Coronary artery (tissue), 2 donors: Measurements from ENCODE around the gene ZNHIT3.

ENCODE experiments used
- DNase-seq: peaks from one replicate; pipeline ENCODE4 v3.0.0-alpha.2; 2017; ENCODE audit warnings: low spot score
- H3K27ac ChIP-seq, 2 donors: fragments of 200-600 bp; sonication (generic); one replicate each; pipeline ENCODE4 v1.5.1; 2016 to 2019
- H3K4me3 ChIP-seq: fragments of 200-600 bp; sonication (generic); 2 replicates; pipeline ENCODE4 v1.5.1; 2016; ENCODE audit warnings: mild to moderate bottlenecking, moderate library complexity
- TF ChIP-seq, protein P1 (sequence below): fragments of 200-600 bp; sonication (generic); IDR thresholded peaks from one replicate; pipeline ENCODE4 v1.5.1; 2019; ENCODE audit warnings: antibody characterized with exemption

The ZNHIT3 gene

DNA sequence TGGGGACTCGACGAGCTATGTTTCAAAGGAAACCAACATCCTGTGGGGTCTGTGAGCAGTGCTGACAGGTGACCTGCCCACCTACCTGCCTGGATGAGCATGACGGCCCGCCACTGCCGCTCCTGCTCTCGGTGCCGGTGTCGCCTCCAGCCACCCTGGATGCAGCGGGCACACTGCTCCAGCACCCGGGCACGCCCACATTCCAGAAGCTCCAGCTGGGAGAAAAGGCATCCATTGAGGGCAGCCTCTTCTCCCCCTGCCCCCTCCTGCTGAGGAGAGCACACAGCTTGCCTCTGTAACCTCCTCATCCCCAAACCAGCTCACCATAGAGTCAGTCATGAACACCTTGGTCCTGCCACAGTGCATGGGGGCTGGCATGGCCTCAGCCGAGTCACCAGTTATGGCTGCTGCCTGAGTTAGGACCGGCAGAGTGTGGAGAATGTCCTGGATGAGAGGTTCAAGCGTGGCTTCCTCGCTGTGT lies 14.3 kb downstream of the ZNHIT3 start:
- TF ChIP-seq, protein P1, sequence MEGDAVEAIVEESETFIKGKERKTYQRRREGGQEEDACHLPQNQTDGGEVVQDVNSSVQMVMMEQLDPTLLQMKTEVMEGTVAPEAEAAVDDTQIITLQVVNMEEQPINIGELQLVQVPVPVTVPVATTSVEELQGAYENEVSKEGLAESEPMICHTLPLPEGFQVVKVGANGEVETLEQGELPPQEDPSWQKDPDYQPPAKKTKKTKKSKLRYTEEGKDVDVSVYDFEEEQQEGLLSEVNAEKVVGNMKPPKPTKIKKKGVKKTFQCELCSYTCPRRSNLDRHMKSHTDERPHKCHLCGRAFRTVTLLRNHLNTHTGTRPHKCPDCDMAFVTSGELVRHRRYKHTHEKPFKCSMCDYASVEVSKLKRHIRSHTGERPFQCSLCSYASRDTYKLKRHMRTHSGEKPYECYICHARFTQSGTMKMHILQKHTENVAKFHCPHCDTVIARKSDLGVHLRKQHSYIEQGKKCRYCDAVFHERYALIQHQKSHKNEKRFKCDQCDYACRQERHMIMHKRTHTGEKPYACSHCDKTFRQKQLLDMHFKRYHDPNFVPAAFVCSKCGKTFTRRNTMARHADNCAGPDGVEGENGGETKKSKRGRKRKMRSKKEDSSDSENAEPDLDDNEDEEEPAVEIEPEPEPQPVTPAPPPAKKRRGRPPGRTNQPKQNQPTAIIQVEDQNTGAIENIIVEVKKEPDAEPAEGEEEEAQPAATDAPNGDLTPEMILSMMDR = no peak
- DNase-seq = no peak
- Histone ChIP-seq H3K27ac (no peak overlapping the region), H3K4me3 (no peak overlapping the region)

DNA sequence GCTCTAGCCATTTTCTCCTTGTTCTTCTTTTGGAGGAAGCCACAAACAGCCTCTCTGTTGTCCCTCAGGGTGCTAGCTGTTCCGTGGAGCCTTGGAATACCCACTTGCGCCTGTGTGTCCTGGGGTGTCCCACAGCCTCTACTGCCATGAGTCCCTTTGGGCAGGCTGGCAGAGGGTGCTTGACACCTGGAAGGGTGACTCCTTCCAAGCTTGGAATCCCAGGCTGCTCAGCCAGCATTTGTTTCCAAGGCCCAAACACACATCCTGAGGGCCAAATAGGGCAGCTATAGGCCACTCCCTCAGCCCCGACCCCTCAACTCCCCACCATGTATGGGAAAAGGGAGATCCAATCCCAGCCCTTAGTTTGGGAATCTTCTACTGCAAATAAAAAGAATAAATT lies 14.9 kb downstream of the ZNHIT3 start:
- Histone ChIP-seq H3K27ac (no peak overlapping the region), H3K4me3 (no peak overlapping the region)
- no peak for DNase-seq
- TF ChIP-seq, protein P1 = no peak

DNA sequence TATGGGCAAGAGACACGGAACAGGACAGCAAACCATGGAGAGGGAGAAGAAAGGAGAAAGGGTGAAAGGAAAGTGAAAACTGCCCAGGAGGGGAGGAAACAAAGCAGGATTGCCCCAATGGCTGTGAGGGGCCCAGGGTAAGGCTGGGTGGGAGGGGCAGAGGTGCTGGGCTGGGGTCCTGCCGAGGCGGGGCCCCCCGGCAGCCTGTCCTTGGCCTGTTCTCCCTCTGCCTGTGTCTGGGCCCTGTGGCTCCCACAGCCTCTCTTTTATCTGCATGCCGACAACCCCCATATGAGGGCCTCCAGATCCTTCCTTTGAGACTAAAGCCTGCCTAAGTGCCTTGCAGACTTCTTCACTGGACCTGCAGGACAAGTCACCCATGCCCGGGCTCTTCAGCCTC lies 15.5 kb downstream of the ZNHIT3 start:
- Histone ChIP-seq H3K4me3 (no peak overlapping the region), H3K27ac (no peak overlapping the region)
- no peak for DNase-seq
- TF ChIP-seq, protein P1 = no peak

DNA sequence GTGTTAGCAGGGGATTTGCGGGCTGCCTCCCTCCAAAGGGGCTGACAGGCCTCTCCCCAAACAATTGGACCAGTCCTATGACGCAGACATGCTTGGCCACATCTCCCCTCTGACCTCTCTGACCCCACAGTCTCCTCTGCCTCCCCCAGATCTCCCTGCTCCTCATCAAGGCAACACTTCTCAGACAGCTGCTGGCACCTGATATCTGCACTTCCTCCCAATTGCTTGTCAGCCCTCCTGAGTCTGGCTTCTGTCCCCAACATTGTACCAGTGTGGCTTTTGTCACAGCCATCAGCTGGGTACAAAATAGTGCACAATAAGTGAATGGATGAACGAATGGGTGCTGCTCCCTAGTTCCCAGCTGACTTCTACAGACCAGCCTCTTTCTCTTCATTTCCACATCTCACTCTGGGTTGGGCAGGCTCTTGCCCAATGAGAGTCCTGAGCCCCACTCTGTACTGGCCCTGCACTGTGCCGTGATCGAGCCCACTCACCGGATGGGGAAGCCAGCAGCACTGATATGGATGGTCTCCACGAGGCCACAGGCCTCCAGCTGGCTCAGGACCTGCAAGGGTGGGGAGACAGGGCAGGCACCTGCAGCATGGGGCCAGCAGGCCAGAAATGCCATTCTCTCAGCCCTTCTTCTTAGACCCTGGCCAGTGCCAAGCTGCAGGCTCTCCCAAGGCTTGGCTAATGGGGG lies 17.1 kb downstream of the ZNHIT3 start:
- Histone ChIP-seq H3K27ac (no peak overlapping the region), H3K4me3 (no peak overlapping the region)
- DNase-seq = no peak
- TF ChIP-seq, protein P1 = no peak

DNA sequence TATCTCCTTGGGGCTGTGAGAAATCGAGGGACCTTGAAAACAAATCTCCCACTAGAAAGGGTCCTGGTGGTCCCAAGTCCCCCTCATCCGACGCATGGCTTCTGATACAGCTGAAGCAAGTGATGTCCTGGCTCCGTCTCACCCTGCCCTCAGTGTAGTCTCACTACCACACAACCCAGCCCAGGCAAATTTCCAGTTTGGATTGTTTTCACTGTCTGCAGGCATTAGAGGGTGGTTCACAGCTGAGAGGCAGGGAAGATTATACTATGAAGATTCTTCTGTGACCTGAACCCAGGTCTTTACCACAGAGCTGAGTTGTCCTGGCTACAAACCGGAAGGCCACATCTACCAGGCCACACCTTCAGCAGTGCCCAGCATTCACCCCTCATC lies 17.7 kb downstream of the ZNHIT3 start:
- TF ChIP-seq, protein P1 = no peak
- H3K27ac ChIP-seq = no peak overlapping the region
- no peak overlapping the region for H3K4me3 ChIP-seq
- no peak for DNase-seq

DNA sequence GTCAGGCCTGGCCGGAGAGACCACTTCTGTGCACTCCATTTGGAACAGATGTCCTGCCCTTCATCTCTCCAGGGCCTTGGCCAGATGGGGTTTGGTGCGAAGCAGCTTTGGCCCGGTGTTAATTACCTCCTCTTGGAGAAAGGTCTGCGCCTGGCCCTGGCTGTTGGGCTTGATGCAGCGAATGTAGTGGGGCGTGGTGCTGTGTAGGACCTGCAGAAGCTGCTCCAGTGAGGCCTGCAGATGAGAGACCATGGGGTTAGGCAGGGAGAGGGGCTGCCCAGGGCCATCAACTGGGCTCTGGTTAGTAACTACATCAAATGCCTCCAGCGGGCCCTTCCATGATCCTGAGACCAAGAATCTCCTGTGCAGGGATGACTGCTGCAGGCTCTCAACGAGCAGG lies 18.7 kb downstream of the ZNHIT3 start:
- TF ChIP-seq, protein P1 = no peak
- H3K27ac ChIP-seq = no peak overlapping the region
- no peak for DNase-seq
- H3K4me3 ChIP-seq = no peak overlapping the region

DNA sequence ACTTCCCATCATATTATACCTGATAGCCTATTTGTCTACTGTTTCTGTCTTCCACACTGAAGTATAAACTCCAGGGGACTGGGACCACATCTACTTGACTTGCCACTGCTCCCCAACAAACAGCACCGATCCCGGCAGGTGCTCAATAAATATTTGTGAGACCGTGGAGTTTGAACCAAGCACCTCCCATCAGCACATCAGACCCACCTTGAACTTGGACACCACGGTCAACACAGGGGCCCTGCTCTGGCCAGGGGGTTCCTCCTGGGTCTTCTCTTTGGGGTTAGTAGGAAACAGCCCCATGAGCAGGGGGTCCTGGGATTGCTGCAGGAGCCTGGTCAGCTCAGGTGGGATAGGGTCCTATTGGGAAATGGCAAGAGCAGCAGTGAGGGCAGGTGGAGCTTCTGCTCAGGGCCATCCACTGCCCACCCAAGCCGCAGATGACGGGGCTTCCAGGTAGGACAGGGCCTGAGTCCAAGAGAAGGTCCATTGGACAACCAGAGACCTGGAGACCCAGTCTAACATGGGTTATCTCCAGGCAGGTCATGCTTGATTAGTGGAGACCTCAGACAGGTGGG lies 19.9 kb downstream of the ZNHIT3 start:
- Histone ChIP-seq H3K4me3 (no peak overlapping the region), H3K27ac (no peak overlapping the region)
- TF ChIP-seq, protein P1 = no peak
- no peak for DNase-seq
